Renal cortical epithelial cell (primary cell): ENCODE results near the gene SH3GL1. TPM values are rescaled to one million over a fixed set of nuclear protein-coding genes. Genes with fewer than 3 reads are reported as not detected.
A peak's percentile ranks its signal among the peaks of the same experiment; 100 is the strongest.

ENCODE experiments used
- DNase-seq: peaks from one replicate; pipeline ENCODE4 v3.0.0-alpha.2; 2011; ENCODE audit warnings: low read depth
- total RNA-seq: library from RNA; depleted of rRNA; stranded (reverse); fragments of >200 nt; gene quantifications from 2 replicates; pipeline ENCODE4 v1.2.3, GENCODE V29; 2014

SH3GL1 gene
- total RNA-seq, 1 donor from 2014 or later, result 51.2 TPM

DNA sequence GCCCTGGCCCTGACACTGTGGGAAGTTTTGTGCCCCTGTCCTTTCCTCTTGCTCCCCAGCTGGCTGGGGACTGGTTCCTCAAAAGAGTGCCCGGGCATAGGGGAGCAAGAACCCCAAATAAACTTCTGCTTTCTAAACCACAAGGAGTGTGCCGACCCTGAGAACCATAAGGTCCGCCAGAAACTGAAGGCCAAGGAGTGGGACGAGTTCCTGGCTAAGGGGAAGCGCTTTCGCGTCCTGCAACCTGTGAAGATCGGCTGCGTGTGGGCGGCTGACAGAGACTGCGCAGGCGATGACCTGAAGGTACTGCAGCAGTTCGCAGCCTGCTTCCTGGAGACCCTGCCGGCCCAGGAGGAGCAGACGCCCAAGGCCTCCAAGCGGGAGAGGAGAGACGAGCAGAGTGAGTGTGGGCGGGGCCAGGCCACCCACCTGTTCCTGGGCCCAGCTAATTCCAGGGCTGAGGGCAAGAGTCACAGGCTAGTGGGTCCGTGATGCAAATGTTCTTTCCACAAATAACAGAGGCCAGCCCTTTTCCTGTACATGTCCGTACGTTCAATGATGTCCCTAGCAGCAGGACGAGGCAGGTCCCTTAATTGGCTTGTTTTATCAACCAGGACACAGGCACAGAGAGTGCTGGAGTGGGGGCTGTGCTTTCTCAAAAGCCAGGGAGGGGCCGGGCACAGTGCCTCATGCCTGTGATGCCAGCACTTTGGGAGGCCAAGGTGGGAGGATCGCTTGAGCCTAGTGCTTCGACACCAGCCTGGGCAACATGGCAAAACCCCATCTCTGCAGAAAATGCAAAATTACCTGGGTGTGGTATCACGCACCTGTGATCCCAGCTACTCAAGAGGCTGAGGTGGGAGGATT lies 31.7 kb upstream of the SH3GL1 start:
- no peak for DNase-seq

GRCh38 chr19:4431296-4431695 lies 30.9 kb upstream of the SH3GL1 start:
- DNase-seq, result no peak

- no peak for DNase-seq
These were observed 30.4 kb upstream of the SH3GL1 start for GRCh38 chr19:4430760-4431159.

DNA sequence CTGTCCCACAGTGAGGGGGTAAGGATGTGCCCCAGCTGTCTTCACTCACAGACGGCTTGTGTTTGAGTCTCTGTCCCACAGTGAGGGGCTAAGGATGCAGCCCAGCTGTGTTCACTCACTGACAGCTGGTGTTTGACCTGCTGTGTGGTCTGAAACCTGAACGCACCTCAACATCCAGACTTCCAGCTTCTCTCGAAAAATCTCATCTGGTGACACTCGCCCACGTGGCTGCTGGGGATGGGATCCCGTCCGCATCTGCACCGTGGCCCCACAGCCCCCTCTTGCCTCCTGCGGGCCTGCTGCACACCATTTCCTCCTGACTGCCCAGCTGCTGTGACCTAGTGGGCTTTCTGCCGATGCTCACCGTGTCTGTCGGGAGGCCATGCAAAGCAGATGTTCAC lies 29.4 kb upstream of the SH3GL1 start:
- DNase-seq, result no peak

GRCh38 chr19:4429256-4429655 lies 28.9 kb upstream of the SH3GL1 start:
- DNase-seq, result no peak

DNA sequence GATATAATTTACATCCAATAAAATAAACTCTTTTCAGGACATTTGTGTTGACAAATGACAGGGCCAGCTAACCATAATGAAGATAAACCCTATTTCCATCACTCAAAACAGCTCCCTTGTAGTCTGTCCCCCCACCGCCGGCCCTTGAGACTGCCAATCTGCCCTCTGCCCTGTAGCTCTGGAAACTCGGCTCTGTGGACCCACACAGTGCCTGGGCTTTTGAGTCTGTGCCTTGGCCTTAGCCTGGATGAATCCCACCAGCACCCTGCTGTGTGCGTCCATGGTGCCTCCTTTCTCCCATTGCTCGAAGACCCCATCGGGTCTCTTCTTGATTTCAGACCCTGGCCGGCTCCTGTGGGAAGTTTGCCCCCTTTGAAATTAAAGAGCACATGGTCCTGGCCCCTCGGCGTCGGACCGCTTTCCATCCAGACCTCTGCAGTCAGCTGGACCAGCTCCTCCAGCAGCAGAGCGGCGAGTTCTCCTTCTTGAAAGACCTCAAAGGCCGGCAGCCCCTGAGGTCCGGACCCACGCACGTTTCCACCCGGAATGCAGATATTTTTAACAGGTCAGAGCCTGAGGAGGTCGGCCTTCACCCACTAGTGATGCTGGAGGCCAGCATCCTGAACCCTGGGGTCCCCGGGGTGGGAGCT lies 28.1 kb upstream of the SH3GL1 start:
- DNase-seq, result no peak

GRCh38 chr19:4425537-4425936 lies 25.2 kb upstream of the SH3GL1 start:
- DNase-seq, result no peak

DNA sequence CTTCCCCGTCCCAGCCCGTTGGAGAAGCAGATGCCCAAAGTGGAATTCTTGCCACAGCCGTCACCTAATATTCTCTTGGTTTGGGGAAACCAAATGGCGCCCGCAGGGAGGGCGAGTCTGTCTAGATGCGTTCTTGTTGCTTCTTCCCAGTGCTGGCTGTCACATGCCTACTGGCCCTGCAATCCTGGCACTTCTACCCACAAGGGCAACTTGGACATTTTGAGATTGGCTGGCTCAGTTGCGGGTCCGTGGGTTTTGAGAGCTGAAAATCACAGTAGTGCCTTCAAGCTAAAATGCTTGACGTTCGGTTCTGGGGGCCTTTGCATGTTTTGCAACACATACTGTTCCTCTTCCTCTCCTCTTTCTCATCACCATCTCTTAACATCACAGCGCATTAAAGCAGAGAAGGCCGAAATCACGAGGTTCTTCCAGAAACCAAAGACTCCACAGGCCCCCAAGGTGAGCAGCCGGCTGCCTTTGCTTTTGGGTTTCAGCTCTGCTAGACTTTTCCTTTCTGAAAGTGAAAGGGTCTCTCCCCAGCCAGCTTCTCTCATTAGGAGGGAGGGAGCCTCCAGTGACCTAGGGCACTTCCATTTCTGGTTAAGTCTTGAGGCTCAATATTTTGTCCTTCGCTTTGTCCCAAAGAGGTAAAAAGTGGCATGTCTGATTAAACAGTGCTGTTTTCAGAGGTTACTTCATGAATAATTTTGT lies 23.2 kb upstream of the SH3GL1 start:
- no peak for DNase-seq

- no peak for DNase-seq
These were observed 15.9 kb upstream of the SH3GL1 start for GRCh38 chr19:4416268-4416667.

- DNase-seq, result no peak
These were observed 15.0 kb upstream of the SH3GL1 start for GRCh38 chr19:4415352-4415751.

- no peak for DNase-seq
These were observed 14.5 kb upstream of the SH3GL1 start for GRCh38 chr19:4414800-4415321.

DNA sequence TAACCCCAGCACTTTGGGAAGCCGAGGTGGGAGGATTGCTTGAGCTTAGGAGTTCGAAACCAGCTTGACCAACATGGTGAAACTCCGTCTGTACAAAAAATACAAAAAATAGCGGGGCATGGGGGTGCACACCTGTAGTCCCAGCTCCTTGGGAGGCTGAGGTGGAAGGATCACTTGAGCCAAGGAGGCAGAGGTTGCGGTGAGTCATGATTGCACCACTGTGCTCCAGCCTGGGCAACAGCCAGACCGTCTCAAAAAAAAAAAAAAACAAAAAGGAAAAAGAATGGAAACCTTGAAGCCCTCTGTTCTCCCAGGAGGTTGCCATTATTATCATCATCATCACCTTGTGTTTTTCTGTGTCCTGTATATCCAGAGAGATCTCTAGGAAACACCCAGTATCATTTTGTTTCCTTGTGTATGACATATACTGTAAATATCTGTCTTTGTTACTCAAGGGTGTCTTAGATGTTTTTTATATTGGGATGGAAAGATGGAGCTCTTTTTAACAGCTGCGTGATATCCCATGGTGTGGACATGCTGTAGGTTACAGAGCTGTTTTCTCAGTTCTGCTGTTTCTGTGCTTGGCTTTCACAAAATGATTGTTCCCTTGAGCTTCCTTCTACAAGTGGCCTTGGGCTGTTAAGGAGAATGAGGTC lies 13.9 kb upstream of the SH3GL1 start:
- peak; percentile 39 for DNase-seq

GRCh38 chr19:4413588-4413987 lies 13.2 kb upstream of the SH3GL1 start:
- DNase-seq, result no peak

DNA sequence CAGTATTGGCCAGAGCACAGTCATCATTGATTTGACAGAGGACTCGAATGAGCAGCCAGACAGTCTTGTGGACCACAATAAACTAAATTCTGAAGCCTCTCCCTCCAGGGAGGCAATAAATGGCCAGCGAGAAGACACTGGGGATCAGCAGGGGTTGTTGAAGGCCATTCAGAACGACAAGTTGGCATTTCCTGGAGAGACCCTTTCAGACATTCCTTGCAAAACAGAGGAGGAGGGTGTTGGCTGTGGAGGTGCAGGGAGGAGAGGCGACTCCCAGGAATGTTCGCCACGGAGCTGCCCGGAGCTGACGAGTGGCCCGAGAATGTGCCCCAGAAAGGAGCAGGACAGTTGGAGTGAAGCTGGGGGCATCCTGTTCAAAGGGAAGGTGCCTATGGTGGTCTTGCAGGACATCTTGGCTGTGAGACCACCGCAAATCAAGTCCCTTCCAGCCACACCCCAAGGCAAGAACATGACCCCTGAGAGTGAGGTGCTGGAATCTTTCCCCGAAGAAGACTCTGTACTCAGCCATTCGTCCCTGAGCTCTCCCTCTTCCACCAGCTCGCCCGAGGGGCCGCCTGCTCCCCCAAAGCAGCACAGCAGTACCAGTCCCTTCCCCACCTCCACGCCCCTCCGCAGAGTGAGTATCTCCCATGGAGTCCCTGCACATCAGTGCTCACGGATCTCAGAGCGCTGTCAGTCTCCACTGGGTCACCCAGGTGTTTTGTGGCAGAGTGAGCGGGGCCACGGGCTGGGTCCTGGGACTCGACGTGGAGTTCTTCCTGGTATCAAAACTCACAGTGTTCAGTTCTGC lies 9.0 kb upstream of the SH3GL1 start:
- no peak for DNase-seq

- no peak for DNase-seq
These were observed 6.3 kb upstream of the SH3GL1 start for GRCh38 chr19:4406626-4407025.

DNA sequence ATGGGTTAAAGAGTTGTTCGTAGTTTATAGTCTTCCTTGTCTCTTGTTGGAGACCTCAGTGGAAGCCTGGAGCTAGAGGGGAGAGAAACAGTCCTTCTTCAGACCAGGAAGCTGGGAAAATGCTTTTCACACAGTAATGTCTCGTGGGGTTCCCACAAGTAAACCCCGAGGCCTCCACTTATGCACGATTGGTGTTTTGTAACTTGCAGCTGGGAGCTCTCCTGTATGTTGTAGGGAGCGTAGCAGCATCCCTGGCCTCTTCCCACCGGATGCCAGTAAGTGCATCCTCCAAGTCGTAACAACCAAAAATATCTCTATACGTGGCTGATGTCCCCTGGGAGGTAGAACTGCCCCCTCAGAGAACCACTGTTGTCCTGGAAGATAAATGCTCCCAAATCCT lies 5.6 kb upstream of the SH3GL1 start:
- no peak for DNase-seq

- DNase-seq, result no peak
These were observed 2.8 kb upstream of the SH3GL1 start for GRCh38 chr19:4403005-4403761.

GRCh38 chr19:4402171-4403004 lies 2.0 kb upstream of the SH3GL1 start, which contains the start of gene CHAF1A:
Gene CHAF1A (plus strand): TSS chr19:4402640. CDS start chr19:4402763, 123 bp downstream.
- DNase-seq, result peak; percentile 99

DNA sequence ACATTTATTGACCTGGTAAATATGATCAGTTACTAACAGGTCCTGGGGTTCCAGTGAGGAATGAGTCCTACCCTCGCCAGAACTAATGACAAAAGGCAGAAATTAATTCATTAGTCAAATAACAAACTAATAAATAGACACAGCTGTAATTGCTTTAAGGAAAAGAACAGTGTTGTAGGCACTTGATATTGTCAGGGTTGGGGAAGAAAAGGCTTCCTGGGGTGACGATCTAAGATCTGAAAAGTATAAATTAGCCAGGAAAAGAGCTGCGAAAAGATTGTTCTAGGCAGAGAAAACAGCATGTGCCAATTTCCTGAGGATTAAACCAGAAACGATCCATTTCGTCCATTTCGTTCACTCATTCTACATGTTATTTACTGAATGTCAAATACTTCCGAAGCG lies 1.4 kb upstream of the SH3GL1 start:
- no peak for DNase-seq
